HepG2 (cell line): ENCODE measurements around the gene IL21R. TPM values are rescaled to one million over a fixed set of nuclear protein-coding genes. Genes with fewer than 3 reads are reported as not detected.

Experiments used
- ATAC-seq: fragments of 200-7000 bp; cut with Tn5 transposase; 3 replicates; pipeline ENCODE4 v1.9.1; 2020; ENCODE audit warnings: mild to moderate bottlenecking, moderate library complexity
- BruUV-seq: library from RNA; stranded (reverse); fragments of 400-500 nt; replicated peaks from 2 replicates; lab custom pipeline; 2021; lab: Mats Ljungman, UMichigan
- CTCF ChIA-PET: fragments of 300-600 bp; formaldehyde crosslinking; extraction: SDS; loops from one replicate; lab custom pipeline; 2021; ENCODE audit warnings: low total read pairs, inconsistent platforms, low intra/inter-chr PET ratio; lab: Yijun Ruan, JAX
- POLR2A ChIA-PET: fragments of 350-600 bp; sonication (Branson Sonifier 250); formaldehyde crosslinking; loops from one replicate; lab custom pipeline; 2020; ENCODE audit warnings: antibody characterized with exemption, inconsistent platforms; lab: Yijun Ruan, JAX
- DNase-seq: peaks from one replicate; pipeline ENCODE4 v3.0.0-alpha.2; 2015; ENCODE audit warnings: low spot score
- FAIRE-seq: peaks from 3 replicates; lab custom pipeline; 2011; peaks lifted over from hg19 to GRCh38; lab: Jason Lieb, UNC
- H2AFZ ChIP-seq: one replicate; pipeline ENCODE4 v1.6.1; 2011; ENCODE audit warnings: low read length, inconsistent platforms
- H3K27ac ChIP-seq: fragments of 300-600 bp; 3 replicates; pipeline ENCODE4 v1.8.0; 2011; ENCODE audit warnings: mixed run types, mild to moderate bottlenecking, mixed read lengths, low read length, inconsistent platforms; ENCODE audit not compliant: insufficient read depth; ENCODE audit errors: extremely low read length
- H3K27me3 ChIP-seq, 2 experiments: fragments of 200-600 bp in 1 of 2; 2 replicates in 1 of 2; 3 replicates in 1 of 2; pipeline versions ENCODE4 v1.6.0 to v1.8.0; 2011; ENCODE audit warnings: low read length in 2 of 2, mild to moderate bottlenecking in 2 of 2, moderate library complexity in 2 of 2, inconsistent platforms in 1 of 2; ENCODE audit not compliant: insufficient read depth in 2 of 2, control insufficient read depth in 1 of 2
- H3K36me3 ChIP-seq, 2 experiments: fragments of 200-600 bp in 1 of 2; replicated peaks in 1 of 2; 2 replicates in 1 of 2; 3 replicates in 1 of 2; pipeline versions ENCODE4 v1.5.1 to v1.8.0; 2011; ENCODE audit warnings: low read length in 2 of 2, inconsistent platforms in 1 of 2; ENCODE audit not compliant: insufficient read depth in 2 of 2, control insufficient read depth in 1 of 2
- H3K4me1 ChIP-seq: 2 replicates; pipeline ENCODE4 v1.5.1; 2012; ENCODE audit warnings: low read length, inconsistent platforms; ENCODE audit not compliant: insufficient read depth
- H3K4me2 ChIP-seq: 2 replicates; pipeline ENCODE4 v1.6.0; 2011; ENCODE audit warnings: low read depth, low read length, inconsistent platforms
- H3K4me3 ChIP-seq, 3 experiments: fragments of 200-600 bp in 1 of 3; sonication (generic), shearing (Covaris generic) in 1 of 3; replicated peaks in 1 of 3; 2 replicates each; pipeline ENCODE4 v1.5.1; 2011 to 2016; ENCODE audit warnings: low read length in 3 of 3, inconsistent platforms in 2 of 3, low read depth in 2 of 3, mild to moderate bottlenecking in 2 of 3, control low read depth in 1 of 3, mixed read lengths in 1 of 3; ENCODE audit not compliant: insufficient read depth in 1 of 3
- H3K79me2 ChIP-seq: one replicate; pipeline ENCODE4 v1.6.1; 2011; ENCODE audit warnings: low read length, inconsistent platforms; ENCODE audit not compliant: insufficient read depth
- H3K9ac ChIP-seq: 2 replicates; pipeline ENCODE4 v1.6.0; 2011; ENCODE audit warnings: mild to moderate bottlenecking, low read depth, low read length, inconsistent platforms; ENCODE audit not compliant: insufficient read depth
- H3K9me3 ChIP-seq: 2 replicates; pipeline ENCODE4 v1.5.1; 2012; ENCODE audit warnings: mild to moderate bottlenecking, low read length
- H4K20me1 ChIP-seq: 2 replicates; pipeline ENCODE4 v1.6.0; 2011; ENCODE audit warnings: inconsistent platforms, mild to moderate bottlenecking, low read length, moderate library complexity; ENCODE audit not compliant: insufficient read depth
- DMAP1 ChIP-seq: IDR thresholded peaks from 2 replicates; pipeline ENCODE4 v1.6.1; 2016
- EZH2 ChIP-seq: conservative IDR thresholded peaks from 2 replicates; pipeline ENCODE4 v1.6.1; 2012; ENCODE audit warnings: mild to moderate bottlenecking, low read depth, low read length, moderate library complexity
- IKZF1 ChIP-seq: fragments of 450-650 bp; IDR thresholded peaks from 2 replicates; pipeline ENCODE4 v1.7.1; 2016
- MAFK ChIP-seq, 2 experiments: IDR thresholded peaks in 1 of 2; conservative IDR thresholded peaks in 1 of 2; 2 replicates each; pipeline ENCODE4 v1.6.1; 2011; ENCODE audit warnings: improper control_type of control experiment in 2 of 2, low read length in 2 of 2
- MIXL1 ChIP-seq: IDR thresholded peaks from 2 replicates; pipeline ENCODE4 v1.6.1; 2016
- NFATC3 ChIP-seq: sonication (generic); formaldehyde crosslinking; IDR thresholded peaks from 2 replicates; pipeline ENCODE4 v1.5.1; 2020; ENCODE audit warnings: mild to moderate bottlenecking, missing genetic modification reagents
- PTBP1 ChIP-seq: fragments of 200-400 bp; formaldehyde crosslinking; IDR thresholded peaks from 2 replicates; pipeline ENCODE4 v1.6.1; 2018; ENCODE audit warnings: low read length, low read depth; ENCODE audit not compliant: poor library complexity, severe bottlenecking
- SMYD3 ChIP-seq: sonication (generic); formaldehyde crosslinking; IDR thresholded peaks from 2 replicates; pipeline ENCODE4 v1.8.1; 2023; ENCODE audit warnings: mild to moderate bottlenecking, missing genetic modification reagents
- TBX2 ChIP-seq: sonication (generic); formaldehyde crosslinking; IDR thresholded peaks from 2 replicates; pipeline ENCODE4 v1.5.0; 2020; ENCODE audit warnings: missing genetic modification reagents, mild to moderate bottlenecking, borderline replicate concordance
- ZBTB42 ChIP-seq: sonication (generic); formaldehyde crosslinking; IDR thresholded peaks from 2 replicates; pipeline ENCODE4 v1.5.0; 2020; ENCODE audit warnings: mild to moderate bottlenecking, missing genetic modification reagents
- ZFYVE20 ChIP-seq: sonication (generic); formaldehyde crosslinking; IDR thresholded peaks from 2 replicates; pipeline ENCODE4 v1.8.0; 2023; ENCODE audit warnings: low read depth, mild to moderate bottlenecking, moderate library complexity, missing genetic modification reagents, borderline replicate concordance
- ZNF180 ChIP-seq: sonication (generic); formaldehyde crosslinking; IDR thresholded peaks from 2 replicates; pipeline ENCODE4 v1.4.0; 2020; ENCODE audit warnings: low read depth, missing genetic modification reagents, borderline replicate concordance
- ZNF24 ChIP-seq: fragments of 450-650 bp; IDR thresholded peaks from 2 replicates; pipeline ENCODE4 v1.6.1; 2017; ENCODE audit warnings: antibody characterized with exemption, mild to moderate bottlenecking
- ZNF703 ChIP-seq: sonication (generic); formaldehyde crosslinking; IDR thresholded peaks from 2 replicates; pipeline ENCODE4 v1.5.1; 2020; ENCODE audit warnings: missing genetic modification reagents, mild to moderate bottlenecking, moderate library complexity, borderline replicate concordance
- WGBS: methylation state at CpG from one replicate; pipeline ENCODE4 v1.1.6; 2017; ENCODE audit warnings: low lambda C conversion rate; 5-methylcytosine and 5-hydroxymethylcytosine counted together
- in situ Hi-C: cut with HindIII; loops from 2 replicates; pipeline ENCODE4 v1.10.0; 2017; ENCODE audit warnings: low pct_unique_long_range_greater_than_20kb; ENCODE audit not compliant: extremely low pct_ligation_motif_present
- intact Hi-C: fragments of 100-400 bp; cut with micrococcal nuclease; formaldehyde crosslinking; loops from one replicate; pipeline ENCODE4 v1.10.0; 2022; ENCODE audit not compliant: unreplicated experiment
- polyA plus RNA-seq, 8 experiments: library from polyadenylated mRNA; depleted of rRNA in 3 of 8; stranded (reverse) in 7 of 8; unstranded in 1 of 8; fragments of >200 nt; fragmentation: Illumina TruSeq in 4 of 8; extraction: Trizol in 4 of 8; gene quantifications; 2 replicates each; pipeline versions ENCODE4 v1.2.1 to v1.2.3, GENCODE V29; 2011 to 2016; ENCODE audit warnings: low read depth in 4 of 8, missing spikeins in 1 of 8, mixed read lengths in 1 of 8; ENCODE audit not compliant: insufficient read depth in 1 of 8
- total RNA-seq, 5 experiments: library from RNA; depleted of rRNA; stranded (reverse); fragments of >200 nt; fragmentation: Illumina TruSeq; extraction: Trizol; gene quantifications; 2 replicates each; pipeline ENCODE4 v1.2.3, GENCODE V29; 2016; ENCODE audit warnings: low read depth in 1 of 5
- TF ChIP-seq, protein P1 (sequence below): sonication (generic); formaldehyde crosslinking; IDR thresholded peaks from 2 replicates; pipeline ENCODE4 v1.4.0; 2020; ENCODE audit warnings: mild to moderate bottlenecking, missing genetic modification reagents, borderline replicate concordance
- TF ChIP-seq, protein P2 (sequence below): sonication (generic); formaldehyde crosslinking; IDR thresholded peaks from 2 replicates; pipeline ENCODE4 v1.5.0; 2020; ENCODE audit warnings: missing genetic modification reagents
- TF ChIP-seq, protein P3 (sequence below): sonication (generic); formaldehyde crosslinking; IDR thresholded peaks from 2 replicates; pipeline ENCODE4 v1.4.0; 2020; ENCODE audit warnings: mild to moderate bottlenecking, missing genetic modification reagents

IL21R gene
- total and polyA plus RNA-seq, 2 of the 13 experiments (the other 11 are each of a cell fraction or from before 2014, with no cell fraction given): 0.49 to 0.64 TPM

GRCh38 chr16:27463741-27464591 lies 62.0 kb downstream of the IL21R start:
- Histone ChIP-seq H2AFZ (no peak overlapping the region), H4K20me1 (no peaks in the 10 kb centered on the region), H3K27ac (no peak overlapping the region), H3K4me2 (no peak overlapping the region), H3K79me2 (no peaks in the 10 kb centered on the region), H3K4me3 (no peak overlapping the region), H3K9ac (no peak overlapping the region), H3K9me3 (no peaks in the 10 kb centered on the region), H3K4me1 (no peaks in the 10 kb centered on the region), H3K27me3 (no peaks in the 10 kb centered on the region), H3K36me3 (peaks cover 61 to 91% of the 10 kb centered on the region in 2 experiments)
- intact Hi-C loops (no loop called here), in situ Hi-C loops (no loop called here)
- no TSS peak for BruUV-seq
- ATAC-seq: no peak
- WGBS: 96% methylated on average over 20 of the region's 32 CpGs
- POLR2A ChIA-PET: no interaction called here
- DNase-seq: no peak
- TF ChIP-seq ZNF180 (CRISPR knock-in tag) (no peak), SMYD3 (no peak), TBX2 (CRISPR knock-in tag) (no peak), MIXL1 (no peak), EZH2 (no peak), NFATC3 (CRISPR knock-in tag) (no peak), ZNF703 (no peak), ZNF24 (no peak), ZBTB42 (no peak), ZFYVE20 (no peak), IKZF1 (no peak), PTBP1 (no peak), DMAP1 (CRISPR knock-in tag) (no peak), MAFK (conservative IDR thresholded peaks at IDR 0.05 in 1 of 2, IDR thresholded peaks at IDR 0.05 in 1 of 2; ENCODE audit: low read length in 2 of 2) (no peak)
- TF ChIP-seq, protein P1, sequence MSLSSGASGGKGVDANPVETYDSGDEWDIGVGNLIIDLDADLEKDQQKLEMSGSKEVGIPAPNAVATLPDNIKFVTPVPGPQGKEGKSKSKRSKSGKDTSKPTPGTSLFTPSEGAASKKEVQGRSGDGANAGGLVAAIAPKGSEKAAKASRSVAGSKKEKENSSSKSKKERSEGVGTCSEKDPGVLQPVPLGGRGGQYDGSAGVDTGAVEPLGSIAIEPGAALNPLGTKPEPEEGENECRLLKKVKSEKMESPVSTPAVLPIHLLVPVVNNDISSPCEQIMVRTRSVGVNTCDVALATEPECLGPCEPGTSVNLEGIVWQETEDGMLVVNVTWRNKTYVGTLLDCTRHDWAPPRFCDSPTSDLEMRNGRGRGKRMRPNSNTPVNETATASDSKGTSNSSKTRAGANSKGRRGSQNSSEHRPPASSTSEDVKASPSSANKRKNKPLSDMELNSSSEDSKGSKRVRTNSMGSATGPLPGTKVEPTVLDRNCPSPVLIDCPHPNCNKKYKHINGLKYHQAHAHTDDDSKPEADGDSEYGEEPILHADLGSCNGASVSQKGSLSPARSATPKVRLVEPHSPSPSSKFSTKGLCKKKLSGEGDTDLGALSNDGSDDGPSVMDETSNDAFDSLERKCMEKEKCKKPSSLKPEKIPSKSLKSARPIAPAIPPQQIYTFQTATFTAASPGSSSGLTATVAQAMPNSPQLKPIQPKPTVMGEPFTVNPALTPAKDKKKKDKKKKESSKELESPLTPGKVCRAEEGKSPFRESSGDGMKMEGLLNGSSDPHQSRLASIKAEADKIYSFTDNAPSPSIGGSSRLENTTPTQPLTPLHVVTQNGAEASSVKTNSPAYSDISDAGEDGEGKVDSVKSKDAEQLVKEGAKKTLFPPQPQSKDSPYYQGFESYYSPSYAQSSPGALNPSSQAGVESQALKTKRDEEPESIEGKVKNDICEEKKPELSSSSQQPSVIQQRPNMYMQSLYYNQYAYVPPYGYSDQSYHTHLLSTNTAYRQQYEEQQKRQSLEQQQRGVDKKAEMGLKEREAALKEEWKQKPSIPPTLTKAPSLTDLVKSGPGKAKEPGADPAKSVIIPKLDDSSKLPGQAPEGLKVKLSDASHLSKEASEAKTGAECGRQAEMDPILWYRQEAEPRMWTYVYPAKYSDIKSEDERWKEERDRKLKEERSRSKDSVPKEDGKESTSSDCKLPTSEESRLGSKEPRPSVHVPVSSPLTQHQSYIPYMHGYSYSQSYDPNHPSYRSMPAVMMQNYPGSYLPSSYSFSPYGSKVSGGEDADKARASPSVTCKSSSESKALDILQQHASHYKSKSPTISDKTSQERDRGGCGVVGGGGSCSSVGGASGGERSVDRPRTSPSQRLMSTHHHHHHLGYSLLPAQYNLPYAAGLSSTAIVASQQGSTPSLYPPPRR: no peak
- TF ChIP-seq, protein P2, sequence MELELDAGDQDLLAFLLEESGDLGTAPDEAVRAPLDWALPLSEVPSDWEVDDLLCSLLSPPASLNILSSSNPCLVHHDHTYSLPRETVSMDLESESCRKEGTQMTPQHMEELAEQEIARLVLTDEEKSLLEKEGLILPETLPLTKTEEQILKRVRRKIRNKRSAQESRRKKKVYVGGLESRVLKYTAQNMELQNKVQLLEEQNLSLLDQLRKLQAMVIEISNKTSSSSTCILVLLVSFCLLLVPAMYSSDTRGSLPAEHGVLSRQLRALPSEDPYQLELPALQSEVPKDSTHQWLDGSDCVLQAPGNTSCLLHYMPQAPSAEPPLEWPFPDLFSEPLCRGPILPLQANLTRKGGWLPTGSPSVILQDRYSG: no peak
- TF ChIP-seq, protein P3, sequence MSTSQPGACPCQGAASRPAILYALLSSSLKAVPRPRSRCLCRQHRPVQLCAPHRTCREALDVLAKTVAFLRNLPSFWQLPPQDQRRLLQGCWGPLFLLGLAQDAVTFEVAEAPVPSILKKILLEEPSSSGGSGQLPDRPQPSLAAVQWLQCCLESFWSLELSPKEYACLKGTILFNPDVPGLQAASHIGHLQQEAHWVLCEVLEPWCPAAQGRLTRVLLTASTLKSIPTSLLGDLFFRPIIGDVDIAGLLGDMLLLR (CRISPR knock-in tag): no peak
- CTCF ChIA-PET: no interaction called here
- no peak for FAIRE-seq
